GM21576 (cell line): ENCODE data around the gene POU5F2.

Experiments used
- ATAC-seq: cut with Tn5 transposase; IDR thresholded peaks from one replicate; pipeline ENCODE4 v1.9.1; 2021; ENCODE audit warnings: mild to moderate bottlenecking, moderate library complexity; ENCODE audit not compliant: unreplicated experiment

POU5F2 gene, protein sequence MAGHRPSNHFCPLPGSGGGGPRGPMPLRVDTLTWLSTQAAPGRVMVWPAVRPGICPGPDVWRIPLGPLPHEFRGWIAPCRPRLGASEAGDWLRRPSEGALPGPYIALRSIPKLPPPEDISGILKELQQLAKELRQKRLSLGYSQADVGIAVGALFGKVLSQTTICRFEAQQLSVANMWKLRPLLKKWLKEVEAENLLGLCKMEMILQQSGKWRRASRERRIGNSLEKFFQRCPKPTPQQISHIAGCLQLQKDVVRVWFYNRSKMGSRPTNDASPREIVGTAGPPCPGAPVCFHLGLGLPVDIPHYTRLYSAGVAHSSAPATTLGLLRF

GRCh38 chr5:93741136-93741811 is at the start of gene POU5F2:
TSS of gene POU5F2 (minus strand) at chr5:93741600. CDS start at chr5:93741563, 37 bp downstream.
- ATAC-seq, result no peak

DNA sequence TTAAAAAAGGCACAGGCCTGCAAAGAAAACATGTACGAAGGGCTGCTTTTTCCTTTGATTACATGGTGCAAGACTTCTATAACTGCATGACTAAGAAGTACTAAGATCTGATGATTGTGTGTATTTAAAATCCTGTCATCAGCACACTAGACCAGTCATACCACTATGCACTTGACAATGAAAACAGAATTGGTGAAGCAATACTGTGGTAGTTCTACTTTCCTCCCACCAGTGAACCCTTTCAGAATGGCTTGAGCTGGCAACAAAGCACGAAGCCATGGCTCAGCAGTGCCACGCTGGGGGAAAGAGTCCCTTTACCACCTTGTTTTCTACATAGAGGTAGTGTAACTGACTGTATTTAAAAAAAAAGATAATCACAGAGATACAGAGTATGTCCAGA is 49.0 kb upstream of the POU5F2 start:
- ATAC-seq, result no peak

DNA sequence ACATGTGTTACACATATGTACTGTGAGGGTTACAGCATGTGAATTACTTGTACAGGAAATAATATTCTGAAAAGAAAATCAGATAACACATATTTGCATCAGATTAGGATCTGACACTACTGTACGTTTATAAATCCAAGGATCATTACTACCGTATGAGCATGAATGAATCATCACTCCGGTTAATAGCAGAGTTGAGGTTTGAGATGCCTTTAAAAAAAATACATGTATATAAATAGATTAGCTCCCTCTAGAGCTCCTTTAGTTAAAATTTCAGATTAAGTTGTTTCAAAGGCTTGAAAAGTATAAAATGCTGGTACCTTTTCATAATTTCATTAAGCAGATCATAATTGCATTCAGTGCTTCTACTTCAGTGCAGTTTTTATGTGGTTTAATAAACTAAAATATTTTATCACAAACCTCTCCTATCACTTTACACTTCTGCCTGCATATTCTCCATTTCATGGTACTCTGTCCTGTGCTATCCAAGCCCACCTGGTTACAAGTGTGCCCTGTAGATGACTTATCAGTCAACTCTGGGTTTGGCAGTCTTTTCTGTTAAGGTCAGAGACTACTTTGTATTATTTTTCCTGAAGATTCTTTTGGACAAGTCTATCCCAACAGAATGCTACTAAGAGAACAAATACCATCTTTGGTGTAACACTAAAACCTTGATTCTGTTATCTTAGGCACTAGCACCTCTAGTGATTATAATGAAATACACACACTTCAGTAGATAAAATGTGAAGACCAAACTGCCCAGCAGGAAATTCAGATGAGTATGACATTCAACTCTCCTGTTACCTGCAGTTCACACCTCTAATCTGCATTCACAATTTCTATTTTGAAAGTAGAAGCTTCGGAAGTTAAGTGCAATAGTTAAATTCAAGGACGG is 48.0 kb upstream of the POU5F2 start:
- no peak for ATAC-seq

DNA sequence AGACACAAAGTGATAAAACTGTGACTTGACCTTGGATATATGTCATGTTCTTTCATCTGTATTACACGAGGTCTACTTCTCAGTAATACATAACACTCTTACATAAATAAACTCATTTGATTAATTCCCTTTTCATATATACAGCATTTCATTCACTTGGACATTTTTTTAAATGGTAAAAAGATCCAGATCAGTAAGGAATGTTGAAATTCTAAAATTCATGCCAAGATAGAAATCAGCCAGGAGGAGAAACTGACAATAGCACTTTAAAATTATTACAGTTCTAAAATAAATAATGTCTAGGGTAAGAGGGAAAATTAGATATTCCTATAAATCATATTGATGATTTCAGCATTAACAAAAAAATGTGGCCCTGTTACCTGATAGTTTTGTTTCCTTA is 46.2 kb upstream of the POU5F2 start:
- ATAC-seq, result no peak

DNA sequence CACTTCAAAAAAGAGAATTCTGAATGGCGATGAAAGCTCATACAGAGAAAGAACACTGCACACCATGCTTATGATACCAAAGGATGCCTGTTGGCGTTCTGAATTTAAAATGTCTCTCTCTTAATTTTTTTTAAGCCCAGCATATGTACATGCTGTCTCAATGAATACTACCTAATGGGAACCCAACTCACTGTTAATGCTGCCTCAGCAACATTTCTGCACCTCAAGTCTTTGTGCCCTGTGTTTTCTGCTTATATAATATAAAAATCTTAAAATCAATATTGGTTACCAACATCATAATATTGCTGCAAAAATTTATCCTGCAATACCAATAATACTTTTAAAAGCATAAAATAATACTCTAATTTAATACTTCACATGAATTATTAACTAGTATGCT is 44.1 kb upstream of the POU5F2 start:
- no peak for ATAC-seq

DNA sequence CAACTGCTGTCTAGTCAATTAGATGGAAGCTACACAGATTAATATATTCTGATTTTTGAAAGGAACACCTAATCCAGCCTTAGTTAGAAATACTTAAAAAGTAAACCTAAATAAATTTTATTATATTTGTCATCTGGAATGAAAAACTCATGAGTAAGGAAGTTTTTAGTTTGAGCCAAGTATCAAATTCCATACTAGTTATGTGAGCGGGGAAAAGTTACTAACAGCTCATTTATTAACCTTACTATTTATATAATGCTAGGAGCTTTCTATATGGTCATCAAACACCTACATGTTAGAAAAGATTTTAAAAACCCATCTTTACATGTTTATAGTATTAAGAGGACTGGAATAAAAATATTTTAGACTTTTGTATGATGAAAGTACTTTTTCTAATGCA is 41.6 kb upstream of the POU5F2 start:
- no peak for ATAC-seq

- ATAC-seq, result no peak
These were observed 36.2 kb upstream of the POU5F2 start for GRCh38 chr5:93777620-93778019.

GRCh38 chr5:93756372-93756771 is 15.0 kb upstream of the POU5F2 start:
- no peak for ATAC-seq

DNA sequence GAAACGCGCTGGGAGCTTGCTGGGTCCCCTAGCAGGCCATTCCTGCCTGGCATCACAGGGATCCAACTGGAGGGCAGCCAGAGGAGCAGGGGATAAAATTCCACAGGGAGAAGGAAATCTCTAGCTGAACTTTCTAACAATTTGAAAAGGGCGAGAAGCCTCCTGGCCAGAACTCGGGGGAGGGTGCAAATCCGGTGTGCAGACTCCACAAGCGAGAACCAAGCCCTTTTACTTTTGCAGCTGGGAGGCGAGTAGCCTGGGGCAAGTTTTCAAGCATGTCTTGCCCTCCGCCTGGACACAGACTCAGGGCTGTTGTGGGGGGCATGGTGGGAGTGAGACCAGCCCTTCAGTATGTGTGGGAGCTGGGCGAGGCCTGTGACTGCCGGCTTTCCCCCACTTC is 14.3 kb upstream of the POU5F2 start:
- ATAC-seq, result no peak

DNA sequence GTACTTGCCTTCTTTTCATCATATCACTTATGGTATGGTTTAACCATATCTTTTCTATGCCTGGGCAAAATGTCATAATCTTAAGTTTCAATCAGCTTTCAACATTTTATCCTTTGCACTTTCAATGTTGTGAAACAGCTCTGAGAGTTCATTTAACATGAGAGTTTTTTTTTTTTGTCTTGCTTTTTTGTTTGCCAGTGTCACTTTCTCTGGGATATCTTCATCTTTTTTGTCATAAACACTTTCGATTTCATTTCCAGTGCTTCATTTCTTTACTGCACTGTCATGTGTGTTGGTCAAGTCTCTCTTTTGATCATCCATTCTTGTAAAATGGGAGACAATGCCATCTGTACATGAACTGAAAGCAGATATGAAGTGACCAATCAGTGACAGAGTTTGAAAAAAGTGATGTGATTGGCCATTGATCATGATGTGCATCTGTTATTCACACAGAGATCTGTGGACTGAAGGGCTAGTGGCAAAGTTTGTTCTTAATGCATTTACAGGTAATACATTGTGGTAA is 7.5 kb upstream of the POU5F2 start:
- no peak for ATAC-seq

GRCh38 chr5:93746406-93747056 is 5.1 kb upstream of the POU5F2 start:
- no peak for ATAC-seq

- no peak for ATAC-seq
These were observed 5.1 kb downstream of the POU5F2 start for GRCh38 chr5:93736284-93736683.

DNA sequence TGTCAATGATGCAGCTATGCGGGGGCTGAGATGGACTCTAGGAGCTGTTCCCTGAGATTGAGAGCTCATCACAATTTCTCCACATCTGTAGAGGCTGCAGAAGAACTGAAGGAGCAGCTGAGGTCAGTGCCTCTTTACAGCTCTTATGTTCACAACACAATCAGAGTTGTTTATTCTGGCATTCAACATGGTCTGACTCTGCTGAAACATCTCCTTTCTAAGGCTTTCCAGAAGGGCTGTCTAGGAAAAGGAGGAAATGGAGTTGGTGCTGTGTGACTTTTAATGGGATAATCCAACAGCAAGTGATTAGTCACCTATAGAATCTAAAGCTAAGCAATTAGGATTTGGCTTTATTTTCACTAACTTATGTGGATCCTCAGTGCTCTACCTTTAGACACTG is 6.0 kb downstream of the POU5F2 start:
- no peak for ATAC-seq

DNA sequence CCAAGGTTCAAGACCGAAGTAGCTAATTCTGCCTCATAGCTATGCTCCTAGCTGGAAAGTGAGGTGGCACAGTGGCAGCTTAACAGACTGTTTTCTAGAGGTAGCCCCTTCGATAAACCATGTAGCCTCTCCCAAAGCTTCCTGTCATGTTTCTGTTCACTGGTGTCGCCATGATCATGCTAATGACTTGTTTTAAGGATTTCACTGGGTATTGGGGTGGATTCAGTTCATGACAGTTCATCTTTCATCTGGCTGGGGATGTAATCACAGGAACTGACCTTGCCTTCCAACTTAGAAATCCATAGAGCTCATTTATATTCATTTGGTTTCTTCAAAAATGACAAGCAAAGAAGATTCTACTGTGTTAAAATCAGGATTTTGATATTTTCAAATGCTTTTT is 9.4 kb downstream of the POU5F2 start:
- no peak for ATAC-seq

DNA sequence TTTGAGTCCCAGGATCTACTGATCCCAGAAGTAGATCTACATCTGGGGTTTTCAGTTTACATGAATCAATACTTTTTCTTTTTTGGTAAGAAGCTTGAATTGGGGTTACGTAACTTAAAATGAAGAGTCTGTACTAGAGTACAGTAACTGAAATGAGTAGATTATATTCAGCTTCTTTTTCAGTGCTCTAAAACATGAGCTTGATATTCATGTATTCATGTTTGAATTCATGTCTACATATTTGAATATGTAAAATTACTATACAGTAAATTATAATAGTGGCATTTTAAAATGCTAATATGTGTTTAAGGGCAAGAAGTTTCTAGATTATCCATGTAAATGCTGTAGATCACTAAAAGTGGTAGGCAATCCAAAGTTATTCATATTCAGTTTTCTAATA is 14.8 kb downstream of the POU5F2 start:
- ATAC-seq, result no peak

- ATAC-seq, result no peak
These were observed 16.6 kb downstream of the POU5F2 start for GRCh38 chr5:93724791-93725190.

GRCh38 chr5:93723681-93724080 is 17.7 kb downstream of the POU5F2 start:
- ATAC-seq, result no peak

- ATAC-seq, result no peak
These were observed 18.4 kb downstream of the POU5F2 start for GRCh38 chr5:93723005-93723404.

GRCh38 chr5:93722588-93722987 is 18.8 kb downstream of the POU5F2 start:
- no peak for ATAC-seq

- no peak for ATAC-seq
These were observed 19.9 kb downstream of the POU5F2 start for GRCh38 chr5:93721511-93721910.

GRCh38 chr5:93721071-93721470 is 20.3 kb downstream of the POU5F2 start:
- no peak for ATAC-seq
